H9 (cell line): ENCODE measurements around the gene TYMP. TPM values are rescaled to one million over a fixed set of nuclear protein-coding genes. Genes with fewer than 3 reads are reported as not detected.

Source experiments
- DNase-seq: peaks from one replicate; pipeline ENCODE4 v3.0.0-alpha.2; 2017
- H2AFZ ChIP-seq: one replicate; pipeline ENCODE4 v1.6.1; 2013; ENCODE audit warnings: mild to moderate bottlenecking, low read length, control low read depth, moderate library complexity
- H2AK5ac ChIP-seq: 2 replicates; pipeline ENCODE4 v1.6.1; 2013; ENCODE audit warnings: low read length, control low read depth, mixed read lengths; ENCODE audit not compliant: insufficient read length
- H2BK120ac ChIP-seq: one replicate; pipeline ENCODE4 v1.6.1; 2013; ENCODE audit warnings: low read depth, mild to moderate bottlenecking, low read length, control low read depth, inconsistent platforms; ENCODE audit not compliant: poor library complexity, severe bottlenecking
- H2BK12ac ChIP-seq: 2 replicates; pipeline ENCODE4 v1.6.1; 2013; ENCODE audit warnings: low read length, control low read depth, mixed read lengths, low read depth; ENCODE audit not compliant: insufficient read length
- H2BK15ac ChIP-seq: 2 replicates; pipeline ENCODE4 v1.6.1; 2013; ENCODE audit warnings: low read depth, low read length, control low read depth
- H2BK20ac ChIP-seq: one replicate; pipeline ENCODE4 v1.6.1; 2013; ENCODE audit warnings: low read depth, mild to moderate bottlenecking, low read length, control low read depth, inconsistent platforms; ENCODE audit not compliant: poor library complexity, severe bottlenecking
- H2BK5ac ChIP-seq: 2 replicates; pipeline ENCODE4 v1.6.1; 2013; ENCODE audit warnings: low read length, control low read depth, mixed read lengths; ENCODE audit not compliant: insufficient read length
- H3K14ac ChIP-seq: 2 replicates; pipeline ENCODE4 v1.6.1; 2013; ENCODE audit warnings: low read length, control low read depth; ENCODE audit not compliant: insufficient read depth
- H3K18ac ChIP-seq: 2 replicates; pipeline ENCODE4 v1.6.1; 2013; ENCODE audit warnings: low read depth, mild to moderate bottlenecking, mixed read lengths, low read length, control low read depth; ENCODE audit not compliant: insufficient read length
- H3K23ac ChIP-seq: 2 replicates; pipeline ENCODE4 v1.6.1; 2013; ENCODE audit warnings: low read length, control low read depth, mixed read lengths, low read depth; ENCODE audit not compliant: insufficient read length
- H3K23me2 ChIP-seq: 2 replicates; pipeline ENCODE4 v1.6.1; 2013; ENCODE audit warnings: low read depth, mild to moderate bottlenecking, mixed read lengths, low read length, control low read depth; ENCODE audit not compliant: insufficient read length, poor library complexity, severe bottlenecking
- H3K27ac ChIP-seq: 2 replicates; pipeline ENCODE4 v1.5.1; 2013; ENCODE audit warnings: low read length, control low read depth, mixed read lengths, low read depth; ENCODE audit not compliant: insufficient read length
- H3K27me3 ChIP-seq: 2 replicates; pipeline ENCODE4 v1.6.1; 2013; ENCODE audit warnings: low read length, control low read depth, inconsistent platforms; ENCODE audit not compliant: insufficient read depth
- H3K4ac ChIP-seq: 2 replicates; pipeline ENCODE4 v1.6.1; 2013; ENCODE audit warnings: low read depth, mild to moderate bottlenecking, control low read depth, inconsistent platforms, low read length, moderate library complexity
- H3K4me1 ChIP-seq: 2 replicates; pipeline ENCODE4 v1.6.1; 2013; ENCODE audit warnings: low read length, control low read depth, inconsistent platforms; ENCODE audit not compliant: insufficient read depth
- H3K4me2 ChIP-seq: 2 replicates; pipeline ENCODE4 v1.6.1; 2013; ENCODE audit warnings: low read length, control low read depth, mixed read lengths; ENCODE audit not compliant: insufficient read length, insufficient read depth
- H3K56ac ChIP-seq: 2 replicates; pipeline ENCODE4 v1.6.1; 2013; ENCODE audit warnings: low read depth, mild to moderate bottlenecking, mixed read lengths, low read length, control low read depth; ENCODE audit not compliant: insufficient read length
- H3K79me1 ChIP-seq: 2 replicates; pipeline ENCODE4 v1.6.1; 2013; ENCODE audit warnings: low read depth, mild to moderate bottlenecking, moderate library complexity, low read length, control low read depth, inconsistent platforms; ENCODE audit not compliant: insufficient read depth, poor library complexity, severe bottlenecking
- H3K79me2 ChIP-seq: 2 replicates; pipeline ENCODE4 v1.6.1; 2013; ENCODE audit warnings: low read length, control low read depth, inconsistent platforms; ENCODE audit not compliant: insufficient read depth
- H3K9ac ChIP-seq: 2 replicates; pipeline ENCODE4 v1.6.1; 2013; ENCODE audit warnings: low read length, control low read depth, mixed read lengths; ENCODE audit not compliant: insufficient read length; ENCODE audit errors: extremely low read depth
- H3K9me3 ChIP-seq: one replicate; pipeline ENCODE4 v1.6.1; 2013; ENCODE audit warnings: low read depth, low read length, inconsistent platforms; ENCODE audit not compliant: control insufficient read depth
- H3T11ph ChIP-seq: one replicate; pipeline ENCODE4 v1.6.1; 2013; ENCODE audit warnings: mild to moderate bottlenecking, low read length, control low read depth, inconsistent platforms
- H4K20me1 ChIP-seq: one replicate; pipeline ENCODE4 v1.6.1; 2013; ENCODE audit not compliant: control insufficient read depth, insufficient read length, insufficient read depth
- H4K5ac ChIP-seq: 2 replicates; pipeline ENCODE4 v1.6.1; 2013; ENCODE audit warnings: low read depth, mild to moderate bottlenecking, mixed read lengths, low read length, control low read depth; ENCODE audit not compliant: insufficient read length
- H4K8ac ChIP-seq: replicated peaks from 2 replicates; pipeline ENCODE4 v1.6.1; 2013; ENCODE audit warnings: low read length, control low read depth, mixed read lengths, low read depth; ENCODE audit not compliant: insufficient read length
- H4K91ac ChIP-seq: 2 replicates; pipeline ENCODE4 v1.6.1; 2013; ENCODE audit warnings: low read depth, mild to moderate bottlenecking, moderate library complexity, mixed read lengths, low read length, control low read depth; ENCODE audit not compliant: insufficient read length
- H3K27ac Mint-ChIP-seq, 3 experiments: 2 replicates in 2 of 3; 3 replicates in 1 of 3; pipeline ENCODE4 v1.8.0; 2020 to 2021; ENCODE audit warnings: mixed read lengths in 3 of 3, mild to moderate bottlenecking in 1 of 3, moderate library complexity in 1 of 3
- H3K27me3 Mint-ChIP-seq: 2 replicates; pipeline ENCODE4 v1.8.0; 2021; ENCODE audit warnings: low read depth, mild to moderate bottlenecking, moderate library complexity, mixed read lengths
- H3K36me3 Mint-ChIP-seq, 3 experiments: 2 replicates in 2 of 3; 3 replicates in 1 of 3; pipeline ENCODE4 v1.8.0; 2020 to 2021; ENCODE audit warnings: low read depth in 3 of 3, mixed read lengths in 3 of 3; ENCODE audit not compliant: insufficient read depth in 1 of 3
- H3K4me1 Mint-ChIP-seq, 2 experiments: 2 replicates each; pipeline ENCODE4 v1.8.0; 2020; ENCODE audit warnings: mixed read lengths in 2 of 2
- H3K4me3 Mint-ChIP-seq, 2 experiments: 2 replicates in 1 of 2; 3 replicates in 1 of 2; pipeline ENCODE4 v1.8.0; 2020 to 2021; ENCODE audit warnings: mild to moderate bottlenecking in 2 of 2, mixed read lengths in 2 of 2, moderate library complexity in 1 of 2
- H3K9me3 Mint-ChIP-seq, 2 experiments: 2 replicates in 1 of 2; 3 replicates in 1 of 2; pipeline ENCODE4 v1.8.0; 2020; ENCODE audit warnings: mild to moderate bottlenecking in 2 of 2, mixed read lengths in 2 of 2, moderate library complexity in 1 of 2
- CTCF ChIP-seq: fragments of 200-600 bp; sonication (generic); conservative IDR thresholded peaks from 3 replicates; pipeline ENCODE4 v1.8.0; 2021; ENCODE audit warnings: antibody characterized with exemption, mild to moderate bottlenecking
- WGBS: extraction: QIAGEN DNeasy Blood & Tissue Kit; methylation state at CpG from one replicate; pipeline ENCODE4 v1.1.7; 2013; ENCODE audit warnings: missing lambda C conversion rate, low lambda C conversion rate, mixed read lengths; ENCODE audit not compliant: insufficient read length; ENCODE audit errors: extremely low coverage; 5-methylcytosine and 5-hydroxymethylcytosine counted together
- total RNA-seq: library from RNA; stranded (reverse); gene quantifications from 2 replicates; pipeline ENCODE4 v1.2.1, GENCODE V29; 2021

Gene TYMP
- total RNA-seq, 1 experiment from 2014 or later, result 1.0 TPM

GRCh38 chr22:50547263-50547985, 17.6 kb upstream of the TYMP start:
- H3T11ph ChIP-seq, result no peak overlapping the region
- H3K9me3 ChIP-seq, result no peaks in the 10 kb centered on the region
- no peak overlapping the region for H2AK5ac ChIP-seq
- no peaks in the 10 kb centered on the region for H3K79me1 ChIP-seq
- WGBS, result no CpG with 5 or more reads among the region's 35 CpGs
- no peak overlapping the region for H3K9ac ChIP-seq
- H3K4me2 ChIP-seq, result no peak overlapping the region
- H3K23ac ChIP-seq, result no peak overlapping the region
- Mint-ChIP-seq H3K27ac (no peak overlapping the region), H3K4me1 (peaks cover 0 to 3% of the 10 kb centered on the region in 2 experiments; a peak in 1 of 4 replicates), H3K27me3 (peaks cover 39% of the 10 kb centered on the region), H3K4me3 (no peak overlapping the region), H3K36me3 (no peaks in the 10 kb centered on the region), H3K9me3 (no peaks in the 10 kb centered on the region; a peak in 1 of 5 replicates)
- no peak overlapping the region for H3K27ac ChIP-seq
- H2BK20ac ChIP-seq, result no peak overlapping the region
- H3K4me1 ChIP-seq, result no peaks in the 10 kb centered on the region
- H3K79me2 ChIP-seq, result no peaks in the 10 kb centered on the region
- H2BK15ac ChIP-seq, result no peak overlapping the region
- no peaks in the 10 kb centered on the region; the same call in 1 of the 2 replicates for H3K27me3 ChIP-seq
- H3K18ac ChIP-seq, result no peak overlapping the region
- H2AFZ ChIP-seq, result no peak overlapping the region
- no peak overlapping the region for H2BK5ac ChIP-seq
- no peak overlapping the region for H3K14ac ChIP-seq
- no peak overlapping the region for H2BK12ac ChIP-seq
- H3K56ac ChIP-seq, result no peak overlapping the region
- no peak overlapping the region for H4K5ac ChIP-seq
- no peak for DNase-seq
- no peak overlapping the region for H2BK120ac ChIP-seq
- no peaks in the 10 kb centered on the region for H4K20me1 ChIP-seq
- H4K8ac ChIP-seq, result no peak overlapping the region
- no peak overlapping the region for H3K4ac ChIP-seq
- no peak overlapping the region for H4K91ac ChIP-seq
- no peak for TF ChIP-seq CTCF
- peaks cover 2% of the 10 kb centered on the region for H3K23me2 ChIP-seq
